Transverse colon (tissue), 4 donors: ENCODE results near the gene TOR1AIP2. TPM values are rescaled to one million over a fixed set of nuclear protein-coding genes. Genes with fewer than 3 reads are reported as not detected.
"Not testable (repeated sequence)": the region's sequence is repeated elsewhere in the genome, so short reads cannot be mapped to it uniquely, and the experiment has no call there.

Experiments used
- DNase-seq: peaks from one replicate; pipeline ENCODE4 v3.0.0-alpha.2; 2019
- H3K27ac ChIP-seq, 4 donors: fragments of 200-600 bp; sonication (generic); 2 replicates each; pipeline ENCODE4 v1.5.1; 2016 to 2018; ENCODE audit warnings: inconsistent platforms in 4 of 4
- H3K27me3 ChIP-seq: fragments of 200-600 bp; sonication (generic); 2 replicates; pipeline ENCODE4 v1.5.1; 2017; ENCODE audit warnings: inconsistent platforms
- H3K36me3 ChIP-seq, 4 donors: fragments of 200-600 bp; sonication (generic); 2 replicates each; pipeline ENCODE4 v1.5.1; 2017 to 2019; ENCODE audit warnings: inconsistent platforms in 4 of 4
- H3K4me1 ChIP-seq, 4 donors: fragments of 200-600 bp; sonication (generic); 2 replicates each; pipeline ENCODE4 v1.5.1; 2017 to 2020; ENCODE audit warnings: inconsistent platforms in 4 of 4
- H3K4me3 ChIP-seq, 4 donors: fragments of 200-600 bp; sonication (generic); 1 replicate in 1 of 4; 2 replicates in 3 of 4; pipeline versions ENCODE4 v1.5.1 to v1.6.1; 2017 to 2019; ENCODE audit warnings: inconsistent platforms in 4 of 4
- H3K9me3 ChIP-seq, 2 donors: fragments of 200-600 bp; sonication (generic); 2 replicates each; pipeline ENCODE4 v1.5.1; 2017 to 2019; ENCODE audit warnings: inconsistent platforms in 2 of 2
- CTCF ChIP-seq, 5 experiments: fragments of 200-600 bp in 3 of 5; fragments of 450-650 bp in 2 of 5; sonication (generic) in 3 of 5; IDR thresholded peaks; 1 replicate in 2 of 5; 2 replicates in 3 of 5; pipeline ENCODE4 v1.5.1; 2016 to 2017; ENCODE audit warnings: antibody characterized with exemption in 5 of 5, inconsistent platforms in 3 of 5, mild to moderate bottlenecking in 2 of 5, moderate library complexity in 1 of 5
- EP300 ChIP-seq: sonication (generic); formaldehyde crosslinking; IDR thresholded peaks from one replicate; pipeline ENCODE4 v1.6.1; 2017; ENCODE audit warnings: antibody characterized with exemption, low read depth
- POLR2A ChIP-seq: fragments of 450-650 bp; IDR thresholded peaks from one replicate; pipeline ENCODE4 v1.6.1; 2016; ENCODE audit warnings: antibody characterized with exemption, mild to moderate bottlenecking, moderate library complexity
- POLR2AphosphoS5 ChIP-seq, 3 donors: sonication (generic); formaldehyde crosslinking; IDR thresholded peaks; one replicate each; pipeline ENCODE4 v1.6.1; 2016; ENCODE audit warnings: antibody characterized with exemption in 3 of 3
- WGBS, 2 donors: methylation state at CpG; one replicate each; pipeline ENCODE4 v1.1.5; 2018; ENCODE audit warnings: low coverage in 1 of 2; 5-methylcytosine and 5-hydroxymethylcytosine counted together
- in situ Hi-C, 4 donors: fragments of 200-750 bp; cut with MboI; loops; one replicate each; pipeline versions ENCODE4 v1.15.0 to v1.15.1; 2017; ENCODE audit warnings: low sequenced_read_pairs in 3 of 4, low pct_ligation_motif_present in 1 of 4, low pct_unique_long_range_greater_than_20kb in 1 of 4
- intact Hi-C: fragments of 100-400 bp; cut with DNase I; formaldehyde crosslinking; loops from one replicate; pipeline ENCODE4 v1.15.1; 2023; ENCODE audit warnings: low total_unique reads
- total RNA-seq, 4 donors: library from RNA; depleted of rRNA; stranded (reverse); fragments of >200 nt; gene quantifications; one replicate each; pipeline ENCODE4 v1.1.0, GENCODE V29; 2016

Gene TOR1AIP2
- total RNA-seq, 4 donors from 2014 or later = 46.0 to 107 (median 75.5) TPM

GRCh38 chr1:179857009-179857408, 20.6 kb downstream of the TOR1AIP2 start:
- H3K36me3 ChIP-seq = peaks cover 0 to 17% (median 6%) of the 10 kb centered on the region in 4 donors
- H3K27me3 ChIP-seq = no peaks in the 10 kb centered on the region
- in situ Hi-C loops = loop anchor here in 1 of 4 donors (25.0 kb wide), 1 partner anchor 305 kb away; the partner anchor contains the start of gene QSOX1
- no peak for DNase-seq
- no peaks in the 10 kb centered on the region for H3K9me3 ChIP-seq
- intact Hi-C loops = no loop called here
- no peak overlapping the region for H3K27ac ChIP-seq
- WGBS, 2 donors = 78 to 87% methylated on average over 1 to 4 of the region's 4 CpGs
- no peaks in the 10 kb centered on the region for H3K4me1 ChIP-seq
- TF ChIP-seq POLR2AphosphoS5 (IDR thresholded peaks at IDR 0.05) = no peak
- TF ChIP-seq POLR2A = no peak
- no peak for TF ChIP-seq CTCF (IDR thresholded peaks at IDR 0.05)
- TF ChIP-seq EP300 = no peak
- no peak overlapping the region for H3K4me3 ChIP-seq

GRCh38 chr1:179856296-179856695, 21.3 kb downstream of the TOR1AIP2 start:
- in situ Hi-C loops = loop anchor here in 1 of 4 donors (25.0 kb wide), 1 partner anchor 306 kb away; the partner anchor contains the start of gene QSOX1
- Histone ChIP-seq H3K4me3 (no peak overlapping the region), H3K36me3 (peaks cover 0 to 21% (median 9%) of the 10 kb centered on the region in 4 donors), H3K27ac (no peak overlapping the region), H3K9me3 (no peaks in the 10 kb centered on the region), H3K4me1 (no peaks in the 10 kb centered on the region), H3K27me3 (no peaks in the 10 kb centered on the region)
- TF ChIP-seq CTCF (IDR thresholded peaks at IDR 0.05) (no peak), POLR2A (no peak), POLR2AphosphoS5 (IDR thresholded peaks at IDR 0.05) (no peak), EP300 (no peak)
- DNase-seq = no peak
- intact Hi-C loops = no loop called here
- 97 to 100% methylated on average over 1 to 2 of the region's 2 CpGs for WGBS, 2 donors

- H3K36me3 ChIP-seq = peaks cover 0 to 23% (median 10%) of the 10 kb centered on the region in 4 donors
- DNase-seq, H3K4me1 ChIP-seq, intact Hi-C loops, H3K27me3 ChIP-seq, H3K27ac ChIP-seq, H3K9me3 ChIP-seq, H3K4me3 ChIP-seq: not testable (repeated sequence)
- 81 to 97% methylated on average over 4 of the region's 4 CpGs for WGBS, 2 donors
- in situ Hi-C loops = loop anchor here in 1 of 4 donors (25.0 kb wide), 1 partner anchor 306 kb away; the partner anchor contains the start of gene QSOX1
Measured at GRCh38 chr1:179855831-179856230, 21.8 kb downstream of the TOR1AIP2 start.

DNA sequence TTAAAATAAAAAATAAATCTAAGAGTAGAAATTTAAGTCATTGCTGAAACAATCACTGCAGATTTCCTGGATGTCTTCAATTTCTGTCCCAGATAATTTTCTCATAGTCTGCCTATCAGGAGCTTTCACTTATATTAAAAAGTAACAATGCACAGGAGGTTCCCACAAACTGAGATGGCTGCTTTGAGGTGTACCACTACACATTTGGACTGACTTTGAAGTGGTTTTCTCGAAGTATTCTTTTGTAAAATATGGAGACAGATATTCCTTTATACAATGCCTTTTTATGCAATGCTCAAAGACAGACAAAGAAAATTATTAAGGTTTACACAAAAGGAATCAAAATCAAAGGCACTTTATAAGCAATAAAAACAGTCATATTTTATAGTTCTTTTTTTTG, 24.5 kb downstream of the TOR1AIP2 start:
- no peaks in the 10 kb centered on the region for H3K4me1 ChIP-seq
- whole genome bisulfite sequencing, 2 donors = 86 to 87% methylated on average over 1 of the region's 1 CpG
- H3K9me3 ChIP-seq = no peaks in the 10 kb centered on the region
- H3K27me3 ChIP-seq = no peaks in the 10 kb centered on the region
- H3K4me3 ChIP-seq = no peak overlapping the region
- DNase-seq = no peak
- H3K36me3 ChIP-seq = peaks cover 0 to 45% (median 18%) of the 10 kb centered on the region in 4 donors
- TF ChIP-seq POLR2A (no peak), POLR2AphosphoS5 (IDR thresholded peaks at IDR 0.05) (no peak), CTCF (IDR thresholded peaks at IDR 0.05) (no peak), EP300 (no peak)
- in situ Hi-C loops (loop anchor here in 1 of 4 donors (25.0 kb wide), 1 partner anchor 309 kb away; the partner anchor contains the start of gene QSOX1), intact Hi-C loops (no loop called here)
- no peak overlapping the region for H3K27ac ChIP-seq

GRCh38 chr1:179848233-179848632, 29.4 kb downstream of the TOR1AIP2 start:
- intact Hi-C loops = no loop called here
- no peak overlapping the region for H3K4me3 ChIP-seq
- H3K27me3 ChIP-seq = no peaks in the 10 kb centered on the region
- H3K4me1 ChIP-seq = no peaks in the 10 kb centered on the region
- 94 to 98% methylated on average over 3 of the region's 3 CpGs for WGBS, 2 donors
- in situ Hi-C loops = no loop called here
- TF ChIP-seq CTCF (IDR thresholded peaks at IDR 0.05) (no peak), POLR2A (no peak), EP300 (no peak), POLR2AphosphoS5 (IDR thresholded peaks at IDR 0.05) (no peak)
- DNase-seq = no peak
- H3K9me3 ChIP-seq = no peaks in the 10 kb centered on the region
- peaks cover 0 to 62% (median 30%) of the 10 kb centered on the region in 4 donors for H3K36me3 ChIP-seq
- no peak overlapping the region for H3K27ac ChIP-seq
